ENCODE data around the gene WDR74. TPM values are rescaled to one million over a fixed set of nuclear protein-coding genes. Genes with fewer than 3 reads are reported as not detected.

Gene WDR74
- total and polyA plus RNA-seq, 9 of the 15 experiments (the other 6 are each of a cell fraction or from before 2014, with no cell fraction given): 32.7 to 210 (median 114) TPM

DNA sequence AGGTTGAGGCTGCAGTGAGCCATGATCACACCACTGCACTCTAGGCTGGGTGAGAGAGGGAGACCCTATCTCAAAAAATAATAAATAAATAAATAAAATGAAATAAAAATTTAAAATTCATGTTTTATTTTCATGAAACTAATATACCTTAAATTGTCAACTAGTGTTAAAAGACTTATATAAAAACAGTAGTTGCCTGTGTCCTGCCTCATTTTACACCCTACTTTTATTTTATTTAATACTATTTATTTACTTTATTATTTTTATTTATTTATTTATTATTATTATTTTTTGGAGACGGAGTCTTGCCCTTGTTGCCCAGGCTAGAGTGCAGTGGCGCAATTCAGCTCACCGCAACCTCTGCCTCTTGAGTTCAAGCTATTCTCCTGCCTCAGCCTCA lies 4.8 kb upstream of the WDR74 start (continued):
- TF ChIP-seq PATZ1 (CRISPR knock-in tag; IDR thresholded peaks at IDR 0.05; ENCODE audit: borderline replicate concordance) (no peak), ZNF12 (CRISPR knock-in tag; IDR thresholded peaks at IDR 0.05) (no peak)

DNA sequence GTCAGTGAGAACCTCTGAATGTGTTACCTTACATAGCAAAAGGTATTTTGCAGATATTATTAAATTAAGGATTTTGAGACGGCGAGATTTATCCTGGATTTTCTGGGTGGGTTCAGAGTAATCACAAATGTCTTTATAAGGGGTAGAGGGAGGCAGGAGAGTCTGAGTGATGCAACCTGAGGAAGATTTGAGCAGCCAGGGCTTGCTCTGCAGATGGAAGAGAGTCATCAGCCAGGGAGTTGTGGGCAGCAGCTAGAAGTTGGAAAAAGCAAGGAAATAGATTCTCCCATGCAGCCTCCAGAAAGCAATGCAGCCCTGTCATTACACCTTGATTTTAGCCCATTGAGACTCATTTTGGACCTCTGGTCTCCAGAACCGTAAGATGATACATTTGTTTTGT lies 4.1 kb upstream of the WDR74 start:
- no peak overlapping the region for H3K27ac ChIP-seq (ENCODE audit: extremely low read depth, low read depth, low read length)
- ChIA-PET POLR2A (interaction anchor here (0.6 to 6.3 kb wide), 3 partner anchors 11 to 56 kb away, joined by 3 to 100 read pairs (median 4); partner anchors contain the start of gene TMEM179B), CTCF (ENCODE audit: low intra/inter-chr PET ratio) (no interaction called here)
- H3K4me2 ChIP-seq (ENCODE audit: insufficient read depth, low read length): no peak overlapping the region
- DNase-seq (ENCODE audit: extremely low read depth in 1 of 4, low spot score in 3 of 4): no peak
- 0 out of 4 replicates have a peak overlapping the region, but pooled peaks of 1 of the 2 experiments have one; percentile 40 for H3K9ac ChIP-seq (ENCODE audit: insufficient read depth in 1 of 2, low read depth in 2 of 2, low read length in 2 of 2)
- no peaks in the 10 kb centered on the region for H3K36me3 ChIP-seq (ENCODE audit: control insufficient read depth, insufficient read depth, low read length)
- intact Hi-C loops (cut with micrococcal nuclease) (loop anchor here (5.0 to 10.0 kb wide), 3 partner anchors 119 to 446 kb away; partner anchors contain the start of genes C11orf98, CSKMT, HNRNPUL2 and TTC9C), in situ Hi-C loops (cut with MboI) (no loop called here)
- peak overlapping the region; percentile 1; the same call in 1 of the 2 replicates for H2AFZ ChIP-seq (ENCODE audit: low read depth, low read length)
- 83% methylated on average over 3 of the region's 3 CpGs for WGBS (ENCODE audit: insufficient coverage, low coverage, missing lambda C conversion rate)
- no peaks in the 10 kb centered on the region; the same call in 1 of the 2 replicates for H3K9me3 ChIP-seq (replicated peaks; ENCODE audit: control insufficient read depth, insufficient read depth, low read depth, low read length)
- peaks cover 14% of the 10 kb centered on the region for H3K79me2 ChIP-seq (ENCODE audit: control insufficient read depth, insufficient read depth, low read length)
- H3K27me3 ChIP-seq (ENCODE audit: control insufficient read depth in 2 of 2, insufficient read depth in 2 of 2, low read length in 2 of 2): no peaks in the 10 kb centered on the region
- H3K9me1 ChIP-seq (ENCODE audit: control insufficient read depth, insufficient read depth, low read length): no peaks in the 10 kb centered on the region
- no TSS peak for BruUV-seq (replicated peaks)
- H3K4me1 ChIP-seq (replicated peaks in 1 of 2; ENCODE audit: control insufficient read depth in 2 of 2, insufficient read depth in 2 of 2, low read length in 2 of 2): peaks cover 5 to 19% of the 10 kb centered on the region in 2 experiments; a peak in 3 of 5 replicates
- H4K20me1 ChIP-seq (replicated peaks; ENCODE audit: control insufficient read depth, insufficient read depth, low read length): no peaks in the 10 kb centered on the region
- H3K4me3 ChIP-seq: no peak overlapping the region
- ATAC-seq: no peak
- FAIRE-seq: no peak
- TF ChIP-seq ARID1B (IDR thresholded peaks at IDR 0.05): no peak
- TF ChIP-seq CBX3 (IDR thresholded peaks at IDR 0.05; ENCODE audit: borderline replicate concordance in 1 of 2, low read length in 2 of 2): no peak
- TF ChIP-seq MAFG (tag; conservative IDR thresholded peaks at IDR 0.05): no peak
- peak; percentile 41; the same call in 1 of the 2 replicates for TF ChIP-seq CEBPG (CRISPR knock-in tag; IDR thresholded peaks at IDR 0.05)
- 0 out of 4 replicates have a peak, but pooled peaks of 1 of the 2 experiments have one; percentile 24 for TF ChIP-seq CEBPG (tag; conservative IDR thresholded peaks at IDR 0.05 in 1 of 2, IDR thresholded peaks at IDR 0.05 in 1 of 2)
- no peak for TF ChIP-seq BCL6 (CRISPR knock-in tag; IDR thresholded peaks at IDR 0.05)
- no peak for TF ChIP-seq ZNF165 (CRISPR knock-in tag; IDR thresholded peaks at IDR 0.05; ENCODE audit: borderline replicate concordance)
- TF ChIP-seq, protein P1, sequence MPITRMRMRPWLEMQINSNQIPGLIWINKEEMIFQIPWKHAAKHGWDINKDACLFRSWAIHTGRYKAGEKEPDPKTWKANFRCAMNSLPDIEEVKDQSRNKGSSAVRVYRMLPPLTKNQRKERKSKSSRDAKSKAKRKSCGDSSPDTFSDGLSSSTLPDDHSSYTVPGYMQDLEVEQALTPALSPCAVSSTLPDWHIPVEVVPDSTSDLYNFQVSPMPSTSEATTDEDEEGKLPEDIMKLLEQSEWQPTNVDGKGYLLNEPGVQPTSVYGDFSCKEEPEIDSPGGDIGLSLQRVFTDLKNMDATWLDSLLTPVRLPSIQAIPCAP (CRISPR knock-in tag; IDR thresholded peaks at IDR 0.05; ENCODE audit: borderline replicate concordance): no peak
- TF ChIP-seq ZNF174 (CRISPR knock-in tag; IDR thresholded peaks at IDR 0.05): no peak
- TF ChIP-seq, protein P2, sequence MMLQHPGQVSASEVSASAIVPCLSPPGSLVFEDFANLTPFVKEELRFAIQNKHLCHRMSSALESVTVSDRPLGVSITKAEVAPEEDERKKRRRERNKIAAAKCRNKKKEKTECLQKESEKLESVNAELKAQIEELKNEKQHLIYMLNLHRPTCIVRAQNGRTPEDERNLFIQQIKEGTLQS (IDR thresholded peaks at IDR 0.05): peak; percentile 48; the same call in 1 of the 2 replicates
- TF ChIP-seq, protein P2 (CRISPR knock-in tag; conservative IDR thresholded peaks at IDR 0.05): no peak
- TF ChIP-seq ATF1 (CRISPR knock-in tag; IDR thresholded peaks at IDR 0.05): no peak
- no peak for TF ChIP-seq ATF1 (tag; IDR thresholded peaks at IDR 0.05)

All from K562 (cell line).